GM12878 (cell line): ENCODE measurements around the gene ANAPC16. TPM values are rescaled to one million over a fixed set of nuclear protein-coding genes. Genes with fewer than 3 reads are reported as not detected.

Source experiments
- BHLHE40 ChIP-seq, 2 experiments: fragments of 450-650 bp in 1 of 2; IDR thresholded peaks; 2 replicates each; pipeline ENCODE4 v1.6.1; 2011 to 2017; ENCODE audit warnings: low read depth in 2 of 2, borderline replicate concordance in 1 of 2, improper control_type of control experiment in 1 of 2, low read length in 1 of 2, mild to moderate bottlenecking in 1 of 2
- BRCA1 ChIP-seq: IDR thresholded peaks from 2 replicates; pipeline ENCODE4 v1.6.1; 2011; ENCODE audit warnings: low read depth, low read length, improper control_type of control experiment
- CHD4 ChIP-seq: fragments of 200-600 bp; sonication (generic); IDR thresholded peaks from 2 replicates; pipeline ENCODE4 v1.6.1; 2016; ENCODE audit warnings: mild to moderate bottlenecking
- ELK1 ChIP-seq: IDR thresholded peaks from 2 replicates; pipeline ENCODE4 v1.6.1; 2012; ENCODE audit warnings: low read depth, low read length, improper control_type of control experiment
- GABPA ChIP-seq: IDR thresholded peaks from 2 replicates; pipeline ENCODE4 v1.6.1; 2014; ENCODE audit warnings: antibody characterized with exemption, low read depth, mild to moderate bottlenecking, inconsistent platforms
- HDAC2 ChIP-seq: fragments of 200-600 bp; sonication (generic); IDR thresholded peaks from 2 replicates; pipeline ENCODE4 v1.6.1; 2017
- JUNB ChIP-seq: IDR thresholded peaks from 2 replicates; pipeline ENCODE4 v1.6.1; 2016; ENCODE audit warnings: antibody characterized with exemption, mild to moderate bottlenecking
- JUND ChIP-seq: IDR thresholded peaks from 2 replicates; pipeline ENCODE4 v1.6.1; 2012; ENCODE audit warnings: low read depth, mild to moderate bottlenecking, low read length, improper control_type of control experiment, moderate library complexity
- LARP7 ChIP-seq: fragments of 450-650 bp; IDR thresholded peaks from 2 replicates; pipeline ENCODE4 v1.6.1; 2017; ENCODE audit warnings: mild to moderate bottlenecking
- NFIC ChIP-seq: IDR thresholded peaks from 2 replicates; pipeline ENCODE4 v1.6.1; 2012; ENCODE audit warnings: low read depth, mild to moderate bottlenecking, inconsistent platforms, low read length, moderate library complexity
- NFYA ChIP-seq: IDR thresholded peaks from 2 replicates; pipeline ENCODE4 v1.6.1; 2011; ENCODE audit warnings: low read depth, mild to moderate bottlenecking, low read length, improper control_type of control experiment, borderline replicate concordance
- NR2F1 ChIP-seq: fragments of 450-650 bp; conservative IDR thresholded peaks from 2 replicates; pipeline ENCODE4 v1.6.1; 2017; ENCODE audit warnings: mild to moderate bottlenecking
- PKNOX1 ChIP-seq: fragments of 450-650 bp; IDR thresholded peaks from 2 replicates; pipeline ENCODE4 v1.6.1; 2016; ENCODE audit warnings: mild to moderate bottlenecking
- RAD21 ChIP-seq: IDR thresholded peaks from 2 replicates; pipeline ENCODE4 v1.6.1; 2011; ENCODE audit warnings: mild to moderate bottlenecking, low read depth, low read length, moderate library complexity; ENCODE audit not compliant: insufficient read depth
- RAD51 ChIP-seq: fragments of 450-650 bp; IDR thresholded peaks from 2 replicates; pipeline ENCODE4 v1.6.1; 2016; ENCODE audit warnings: moderate library complexity, mild to moderate bottlenecking, inconsistent platforms
- RCOR1 ChIP-seq: conservative IDR thresholded peaks from 2 replicates; pipeline ENCODE4 v1.6.1; 2012; ENCODE audit warnings: low read depth, low read length, improper control_type of control experiment
- SMAD5 ChIP-seq: IDR thresholded peaks from 2 replicates; pipeline ENCODE4 v1.6.1; 2016; ENCODE audit warnings: antibody characterized with exemption, low read depth
- STAT1 ChIP-seq: fragments of 450-650 bp; conservative IDR thresholded peaks from 2 replicates; pipeline ENCODE4 v1.6.1; 2014; ENCODE audit warnings: antibody characterized with exemption, mild to moderate bottlenecking
- TARDBP ChIP-seq: IDR thresholded peaks from 2 replicates; pipeline ENCODE4 v1.6.1; 2016; ENCODE audit warnings: borderline replicate concordance
- TCF3 ChIP-seq: IDR thresholded peaks from 2 replicates; pipeline ENCODE4 v1.6.1; 2012; ENCODE audit warnings: low read depth, mild to moderate bottlenecking, low read length, borderline replicate concordance; ENCODE audit not compliant: insufficient read depth
- YY1 ChIP-seq: IDR thresholded peaks from 2 replicates; pipeline ENCODE4 v1.6.1; 2011; ENCODE audit warnings: low read depth, mild to moderate bottlenecking, low read length
- ZBTB33 ChIP-seq: fragments of 450-650 bp; IDR thresholded peaks from 2 replicates; pipeline ENCODE4 v1.6.1; 2017; ENCODE audit warnings: mild to moderate bottlenecking
- ZNF274 ChIP-seq: IDR thresholded peaks from one replicate; pipeline ENCODE4 v1.8.0; 2011; ENCODE audit not compliant: insufficient read length, insufficient read depth
- ZNF622 ChIP-seq: fragments of 450-650 bp; IDR thresholded peaks from 2 replicates; pipeline ENCODE4 v1.6.1; 2017; ENCODE audit warnings: mild to moderate bottlenecking, inconsistent platforms
- polyA plus RNA-seq, 11 experiments: library from polyadenylated mRNA; depleted of rRNA in 4 of 11; unstranded in 6 of 11; stranded (reverse) in 5 of 11; fragments of >200 nt; fragmentation: Nextera tagmentation in 4 of 11; fragmentation: Illumina TruSeq in 1 of 11; extraction: Ambion mirVana in 4 of 11; extraction: Trizol in 1 of 11; gene quantifications; 1 replicate in 1 of 11; 2 replicates in 10 of 11; pipeline versions ENCODE4 v1.2.1 to v1.2.3, GENCODE V29; 2011 to 2016; ENCODE audit warnings: inconsistent platforms in 2 of 11, missing spikeins in 2 of 11, low read depth in 1 of 11
- total RNA-seq, 4 experiments: library from RNA; depleted of rRNA in 3 of 4; stranded (reverse); fragments of >200 nt in 3 of 4; fragmentation: Illumina TruSeq in 1 of 4; extraction: Trizol in 1 of 4; gene quantifications; 2 replicates each; pipeline versions ENCODE4 v1.2.1 to v1.2.3, GENCODE V29; 2013 to 2021
- TF ChIP-seq, protein P1 (sequence below): IDR thresholded peaks from 2 replicates; pipeline ENCODE4 v1.6.1; 2011; ENCODE audit warnings: borderline replicate concordance, low read depth, mild to moderate bottlenecking, moderate library complexity, mixed read lengths, low read length; ENCODE audit not compliant: insufficient read depth; ENCODE audit errors: extremely low read length
- TF ChIP-seq, protein P2 (sequence below): fragments of 450-650 bp; conservative IDR thresholded peaks from 2 replicates; pipeline ENCODE4 v1.6.1; 2017; ENCODE audit warnings: mild to moderate bottlenecking, moderate library complexity

Gene ANAPC16
- total and polyA plus RNA-seq, 10 of the 15 experiments (the other 5 are each of a cell fraction or from before 2014, with no cell fraction given), result 66.9 to 208 (median 134) TPM

DNA sequence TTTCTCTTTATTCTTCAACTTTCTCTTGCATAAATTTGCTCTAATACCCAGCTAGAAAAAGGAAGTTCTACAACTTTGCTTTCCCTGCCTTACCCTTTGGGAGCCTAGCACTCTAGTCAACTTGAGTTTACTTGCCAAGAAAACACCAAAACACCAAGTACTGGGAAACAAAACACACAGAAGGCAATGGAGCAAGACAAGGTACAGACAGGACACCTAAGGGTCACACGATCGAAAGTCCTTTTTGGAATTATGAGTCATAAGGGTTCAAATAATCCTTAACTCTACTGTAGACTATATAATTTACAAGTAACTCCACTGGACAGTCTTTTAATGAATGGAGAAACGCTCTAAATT, 42.6 kb upstream of the ANAPC16 start (continued):
- TF ChIP-seq TARDBP, result no peak
- TF ChIP-seq, protein P1, sequence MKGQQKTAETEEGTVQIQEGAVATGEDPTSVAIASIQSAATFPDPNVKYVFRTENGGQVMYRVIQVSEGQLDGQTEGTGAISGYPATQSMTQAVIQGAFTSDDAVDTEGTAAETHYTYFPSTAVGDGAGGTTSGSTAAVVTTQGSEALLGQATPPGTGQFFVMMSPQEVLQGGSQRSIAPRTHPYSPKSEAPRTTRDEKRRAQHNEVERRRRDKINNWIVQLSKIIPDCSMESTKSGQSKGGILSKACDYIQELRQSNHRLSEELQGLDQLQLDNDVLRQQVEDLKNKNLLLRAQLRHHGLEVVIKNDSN, result no peak
- TF ChIP-seq NFIC, result no peak; the same call in none of the 2 replicates
- TF ChIP-seq YY1, result no peak
- no peak for TF ChIP-seq ZNF274
- TF ChIP-seq, protein P2, sequence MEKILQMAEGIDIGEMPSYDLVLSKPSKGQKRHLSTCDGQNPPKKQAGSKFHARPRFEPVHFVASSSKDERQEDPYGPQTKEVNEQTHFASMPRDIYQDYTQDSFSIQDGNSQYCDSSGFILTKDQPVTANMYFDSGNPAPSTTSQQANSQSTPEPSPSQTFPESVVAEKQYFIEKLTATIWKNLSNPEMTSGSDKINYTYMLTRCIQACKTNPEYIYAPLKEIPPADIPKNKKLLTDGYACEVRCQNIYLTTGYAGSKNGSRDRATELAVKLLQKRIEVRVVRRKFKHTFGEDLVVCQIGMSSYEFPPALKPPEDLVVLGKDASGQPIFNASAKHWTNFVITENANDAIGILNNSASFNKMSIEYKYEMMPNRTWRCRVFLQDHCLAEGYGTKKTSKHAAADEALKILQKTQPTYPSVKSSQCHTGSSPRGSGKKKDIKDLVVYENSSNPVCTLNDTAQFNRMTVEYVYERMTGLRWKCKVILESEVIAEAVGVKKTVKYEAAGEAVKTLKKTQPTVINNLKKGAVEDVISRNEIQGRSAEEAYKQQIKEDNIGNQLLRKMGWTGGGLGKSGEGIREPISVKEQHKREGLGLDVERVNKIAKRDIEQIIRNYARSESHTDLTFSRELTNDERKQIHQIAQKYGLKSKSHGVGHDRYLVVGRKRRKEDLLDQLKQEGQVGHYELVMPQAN, result no peak
- TF ChIP-seq NFYA, result no peak
- no peak for TF ChIP-seq RAD21
- no peak for TF ChIP-seq CHD4
- TF ChIP-seq JUND, result no peak
- no peak for TF ChIP-seq GABPA
- TF ChIP-seq LARP7, result no peak
- no peak for TF ChIP-seq HDAC2
- TF ChIP-seq ELK1, result no peak
- peak; percentile 59 to 73; a peak in 2 of 4 replicates for TF ChIP-seq BHLHE40 (IDR thresholded peaks at IDR 0.05; ENCODE audit: borderline replicate concordance in 1 of 2, low read depth in 2 of 2, low read length in 1 of 2)
- 0 out of 2 replicates have a peak, but pooled peaks have one; percentile 12 for TF ChIP-seq JUNB
- TF ChIP-seq PKNOX1, result no peak
- no peak for TF ChIP-seq ZBTB33
- no peak for TF ChIP-seq TCF3
- no peak for TF ChIP-seq ZNF622
- TF ChIP-seq RCOR1, result no peak
- no peak for TF ChIP-seq BRCA1
- TF ChIP-seq STAT1, result no peak
- peak; percentile 26; the same call in 1 of the 2 replicates for TF ChIP-seq NR2F1
- TF ChIP-seq SMAD5, result no peak
- TF ChIP-seq RAD51, result no peak
